Glutamatergic neuron (in vitro differentiated cells): Measurements from ENCODE around the gene APLP2. TPM values are rescaled to one million over a fixed set of nuclear protein-coding genes. Genes with fewer than 3 reads are reported as not detected.
A peak's percentile ranks its signal among the peaks of the same experiment; 100 is the strongest.
"Not testable (repeated sequence)": the region's sequence is repeated elsewhere in the genome, so short reads cannot be mapped to it uniquely, and the experiment has no call there.

ENCODE experiments used
- DNase-seq: peaks from one replicate; pipeline ENCODE4 v3.0.0; 2022
- H3K27ac Mint-ChIP-seq: one replicate; pipeline ENCODE4 v1.8.0; 2020; ENCODE audit warnings: mild to moderate bottlenecking, mixed read lengths, inconsistent platforms; ENCODE audit not compliant: unreplicated experiment
- H3K27me3 Mint-ChIP-seq: one replicate; pipeline ENCODE4 v1.8.0; 2020; ENCODE audit warnings: mild to moderate bottlenecking, moderate library complexity, mixed read lengths, inconsistent platforms; ENCODE audit not compliant: unreplicated experiment
- H3K36me3 Mint-ChIP-seq: one replicate; pipeline ENCODE4 v1.8.0; 2020; ENCODE audit warnings: mild to moderate bottlenecking, mixed read lengths, inconsistent platforms; ENCODE audit not compliant: unreplicated experiment
- H3K4me1 Mint-ChIP-seq: one replicate; pipeline ENCODE4 v1.8.0; 2020; ENCODE audit warnings: mild to moderate bottlenecking, low read depth, mixed read lengths, inconsistent platforms; ENCODE audit not compliant: unreplicated experiment
- H3K4me3 Mint-ChIP-seq: one replicate; pipeline ENCODE4 v1.8.0; 2020; ENCODE audit warnings: mild to moderate bottlenecking, mixed read lengths, inconsistent platforms; ENCODE audit not compliant: unreplicated experiment
- H3K9me3 Mint-ChIP-seq: one replicate; pipeline ENCODE4 v1.8.0; 2020; ENCODE audit warnings: mild to moderate bottlenecking, moderate library complexity, mixed read lengths, inconsistent platforms; ENCODE audit not compliant: unreplicated experiment
- total RNA-seq: library from RNA; stranded (reverse); fragmentation: NEBNext Ultra II Directional; extraction: Animal tissue kit (Norgen Biotek cat#: 25700); gene quantifications from one replicate; pipeline ENCODE4 v1.2.1, GENCODE V29; 2021; ENCODE audit not compliant: unreplicated experiment
- TF ChIP-seq, protein P1 (sequence below): fragments of 200-600 bp; sonication (generic); IDR thresholded peaks from one replicate; pipeline ENCODE4 v1.5.0; 2021; ENCODE audit not compliant: partially characterized antibody, unreplicated experiment

APLP2 gene
- total RNA-seq, 1 donor from 2014 or later = 183 TPM

DNA sequence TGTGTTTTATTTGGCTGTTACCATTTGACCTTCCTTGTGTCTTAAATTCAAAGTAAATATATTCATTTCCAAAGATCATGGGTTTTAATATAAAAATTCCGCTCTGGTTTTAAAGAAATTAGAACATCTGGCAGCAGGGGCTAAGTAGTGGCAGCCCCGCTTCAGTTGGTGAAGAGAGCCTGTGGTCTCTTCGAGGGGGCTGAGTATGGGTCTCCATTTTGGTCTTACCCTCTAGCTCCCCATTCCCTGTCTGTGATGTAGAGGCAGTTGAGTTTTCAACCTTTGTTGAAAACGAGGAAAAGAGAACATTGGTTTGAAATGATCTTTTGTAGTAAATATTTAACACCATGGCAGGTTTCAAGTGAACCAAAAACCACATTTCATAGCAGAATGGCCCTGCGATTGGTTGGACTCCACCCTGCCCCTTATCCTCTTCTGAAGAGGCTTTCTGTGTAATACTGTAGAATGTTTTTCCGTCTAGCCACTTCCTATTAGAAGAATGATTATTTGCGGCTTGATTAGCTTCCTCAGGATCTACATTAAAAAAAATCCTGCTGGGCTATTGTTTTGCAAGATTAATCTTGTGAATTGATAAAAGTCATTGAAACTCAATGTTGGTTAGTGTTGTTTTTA lies 17.7 kb downstream of the APLP2 start:
- TF ChIP-seq, protein P1, sequence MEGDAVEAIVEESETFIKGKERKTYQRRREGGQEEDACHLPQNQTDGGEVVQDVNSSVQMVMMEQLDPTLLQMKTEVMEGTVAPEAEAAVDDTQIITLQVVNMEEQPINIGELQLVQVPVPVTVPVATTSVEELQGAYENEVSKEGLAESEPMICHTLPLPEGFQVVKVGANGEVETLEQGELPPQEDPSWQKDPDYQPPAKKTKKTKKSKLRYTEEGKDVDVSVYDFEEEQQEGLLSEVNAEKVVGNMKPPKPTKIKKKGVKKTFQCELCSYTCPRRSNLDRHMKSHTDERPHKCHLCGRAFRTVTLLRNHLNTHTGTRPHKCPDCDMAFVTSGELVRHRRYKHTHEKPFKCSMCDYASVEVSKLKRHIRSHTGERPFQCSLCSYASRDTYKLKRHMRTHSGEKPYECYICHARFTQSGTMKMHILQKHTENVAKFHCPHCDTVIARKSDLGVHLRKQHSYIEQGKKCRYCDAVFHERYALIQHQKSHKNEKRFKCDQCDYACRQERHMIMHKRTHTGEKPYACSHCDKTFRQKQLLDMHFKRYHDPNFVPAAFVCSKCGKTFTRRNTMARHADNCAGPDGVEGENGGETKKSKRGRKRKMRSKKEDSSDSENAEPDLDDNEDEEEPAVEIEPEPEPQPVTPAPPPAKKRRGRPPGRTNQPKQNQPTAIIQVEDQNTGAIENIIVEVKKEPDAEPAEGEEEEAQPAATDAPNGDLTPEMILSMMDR = no peak
- no peaks in the 10 kb centered on the region for H3K36me3 Mint-ChIP-seq
- peaks cover 7% of the 10 kb centered on the region for H3K9me3 Mint-ChIP-seq
- H3K4me1 Mint-ChIP-seq = peaks cover 16% of the 10 kb centered on the region
- no peak overlapping the region for H3K4me3 Mint-ChIP-seq
- H3K27ac Mint-ChIP-seq = no peak overlapping the region
- DNase-seq = no peak
- H3K27me3 Mint-ChIP-seq = no peaks in the 10 kb centered on the region

DNA sequence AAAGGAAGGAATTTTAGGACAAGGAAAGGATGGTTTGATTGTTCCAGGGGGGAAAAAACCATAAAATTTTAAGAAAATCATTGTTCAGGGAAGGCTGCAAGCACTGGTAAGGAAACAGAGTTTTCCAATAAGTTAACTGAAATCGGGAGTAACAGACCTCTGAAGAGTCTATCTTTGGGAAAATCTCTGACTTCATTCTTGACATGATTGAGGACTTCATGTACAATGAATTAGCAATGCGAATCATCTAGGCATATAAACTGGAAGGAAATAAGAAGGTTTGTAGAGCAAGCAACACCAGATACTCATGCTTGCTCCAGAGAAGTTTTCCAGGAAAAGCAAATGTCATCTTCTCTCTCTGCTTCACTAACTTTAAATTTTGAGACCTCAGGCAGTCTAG lies 18.5 kb downstream of the APLP2 start:
- TF ChIP-seq, protein P1 = no peak
- Mint-ChIP-seq H3K27ac (no peak overlapping the region), H3K36me3 (peaks cover 3% of the 10 kb centered on the region), H3K4me3 (no peak overlapping the region), H3K9me3 (peaks cover 9% of the 10 kb centered on the region), H3K27me3 (no peaks in the 10 kb centered on the region), H3K4me1 (peaks cover 16% of the 10 kb centered on the region)
- no peak for DNase-seq

DNA sequence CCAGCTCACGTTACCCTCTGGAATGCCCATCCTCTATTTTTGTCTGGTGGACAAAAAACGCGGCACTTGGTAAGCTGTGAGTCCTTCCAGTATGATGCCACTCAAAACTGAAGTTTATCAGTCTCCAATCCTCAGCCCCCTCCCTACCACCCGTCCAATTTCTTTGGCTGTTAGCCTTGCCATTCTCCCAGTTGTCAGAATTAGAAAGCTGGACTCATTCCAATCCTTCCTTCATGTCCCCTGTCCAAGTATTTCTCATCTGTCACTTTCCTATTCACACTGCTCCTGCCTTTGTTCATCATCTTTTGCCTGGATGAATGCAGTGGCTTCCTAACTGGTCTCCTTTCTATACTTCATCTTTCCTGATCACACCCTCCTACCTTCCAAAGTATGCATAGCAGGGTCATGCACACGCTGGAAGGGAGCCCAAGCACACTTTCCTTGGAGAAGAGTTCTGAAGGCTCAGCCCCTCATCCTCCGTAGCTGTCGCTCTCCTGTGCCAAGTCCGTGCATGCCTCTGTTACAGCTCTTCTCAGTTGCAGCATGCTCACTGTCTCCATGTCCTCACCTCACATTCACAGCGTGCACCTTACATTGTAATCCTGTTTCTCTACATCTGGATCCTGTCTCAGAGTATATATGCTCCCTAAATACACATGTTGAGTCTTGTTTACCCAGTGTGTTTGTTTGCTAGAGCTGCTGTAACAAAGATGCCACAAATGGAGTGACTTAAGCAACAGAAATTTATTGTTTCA lies 19.4 kb downstream of the APLP2 start:
- Mint-ChIP-seq H3K27me3 (peaks cover 2% of the 10 kb centered on the region), H3K4me3 (peak overlapping the region; percentile 34), H3K9me3 (peaks cover 9% of the 10 kb centered on the region), H3K4me1 (peaks cover 16% of the 10 kb centered on the region), H3K27ac (peak overlapping the region; percentile 88), H3K36me3 (peaks cover 7% of the 10 kb centered on the region)
- no peak for DNase-seq
- TF ChIP-seq, protein P1 = no peak

DNA sequence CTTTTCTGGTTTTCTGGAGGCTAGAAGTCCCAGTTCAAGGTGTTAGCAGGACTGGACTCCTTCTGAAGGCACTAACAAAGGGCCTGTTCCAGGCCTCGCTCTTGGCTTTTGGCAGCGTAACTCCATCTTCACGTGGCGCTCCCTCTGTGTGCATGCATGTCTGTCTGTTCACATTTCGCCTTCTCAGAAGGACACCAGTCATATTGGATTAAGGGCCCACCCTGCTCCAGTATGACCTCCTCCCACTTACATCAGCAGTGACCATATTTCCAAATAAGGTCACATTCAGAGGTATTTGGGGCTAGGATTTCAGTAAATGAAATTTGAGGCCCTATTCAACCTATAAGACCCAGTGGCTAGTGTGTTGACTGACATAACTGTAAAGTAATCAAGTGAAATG lies 20.0 kb downstream of the APLP2 start:
- H3K36me3 Mint-ChIP-seq = peaks cover 7% of the 10 kb centered on the region
- H3K9me3 Mint-ChIP-seq = peaks cover 9% of the 10 kb centered on the region
- peaks cover 2% of the 10 kb centered on the region for H3K27me3 Mint-ChIP-seq
- peaks cover 16% of the 10 kb centered on the region for H3K4me1 Mint-ChIP-seq
- TF ChIP-seq, protein P1 = no peak
- DNase-seq = no peak
- H3K27ac Mint-ChIP-seq = peak overlapping the region; percentile 88
- H3K4me3 Mint-ChIP-seq = no peak overlapping the region

DNA sequence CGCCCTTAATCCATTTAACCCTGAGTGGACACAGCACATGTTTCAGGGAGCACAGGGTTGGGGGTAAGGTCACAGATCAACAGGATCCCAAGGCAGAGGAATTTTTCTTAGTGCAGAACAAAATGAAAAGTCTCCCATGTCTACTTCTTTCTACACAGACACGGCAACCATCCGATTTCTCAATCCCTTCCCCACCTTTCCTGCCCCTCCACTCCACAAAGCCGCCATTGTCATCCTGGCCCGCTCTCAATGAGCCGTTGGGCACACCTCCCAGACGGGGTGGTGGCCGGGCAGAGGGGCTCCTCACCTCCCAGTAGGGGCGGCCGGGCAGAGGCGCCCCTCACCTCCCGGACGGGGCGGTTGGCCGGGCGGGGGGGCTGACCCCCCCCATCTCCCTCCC lies 20.8 kb downstream of the APLP2 start:
- not testable (repeated sequence) for H3K36me3 Mint-ChIP-seq, DNase-seq, H3K27ac Mint-ChIP-seq, H3K4me3 Mint-ChIP-seq, H3K27me3 Mint-ChIP-seq, H3K9me3 Mint-ChIP-seq
- H3K4me1 Mint-ChIP-seq = peaks cover 16% of the 10 kb centered on the region

DNA sequence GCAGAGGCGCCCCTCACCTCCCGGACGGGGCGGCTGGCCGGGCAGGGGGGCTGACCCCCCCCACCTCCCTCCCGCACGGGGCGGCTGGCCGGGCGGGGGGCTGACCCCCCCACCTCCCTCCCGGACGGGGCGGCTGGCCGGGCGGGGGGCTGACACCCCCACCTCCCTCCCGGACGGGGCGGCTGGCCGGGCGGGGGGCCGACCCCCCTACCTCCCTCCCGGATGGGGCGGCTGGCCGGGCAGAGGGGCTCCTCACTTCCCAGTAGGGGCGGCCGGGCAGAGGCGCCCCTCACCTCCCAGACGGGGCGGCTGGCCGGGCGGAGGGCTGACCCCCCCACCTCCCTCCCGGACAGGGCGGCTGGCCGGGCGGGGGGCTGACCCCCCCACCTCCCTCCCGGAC lies 21.5 kb downstream of the APLP2 start:
- H3K9me3 Mint-ChIP-seq, H3K27ac Mint-ChIP-seq, H3K27me3 Mint-ChIP-seq, H3K4me3 Mint-ChIP-seq, H3K36me3 Mint-ChIP-seq: not testable (repeated sequence)
- DNase-seq = peak; percentile 35
- peaks cover 16% of the 10 kb centered on the region for H3K4me1 Mint-ChIP-seq
